GM18867 (cell line): ENCODE results near the gene ZBTB16.

Source experiments
- ATAC-seq: cut with Tn5 transposase; IDR thresholded peaks from one replicate; pipeline ENCODE4 v1.9.1; 2021; ENCODE audit warnings: mild to moderate bottlenecking, moderate library complexity; ENCODE audit not compliant: unreplicated experiment

ZBTB16 gene

DNA sequence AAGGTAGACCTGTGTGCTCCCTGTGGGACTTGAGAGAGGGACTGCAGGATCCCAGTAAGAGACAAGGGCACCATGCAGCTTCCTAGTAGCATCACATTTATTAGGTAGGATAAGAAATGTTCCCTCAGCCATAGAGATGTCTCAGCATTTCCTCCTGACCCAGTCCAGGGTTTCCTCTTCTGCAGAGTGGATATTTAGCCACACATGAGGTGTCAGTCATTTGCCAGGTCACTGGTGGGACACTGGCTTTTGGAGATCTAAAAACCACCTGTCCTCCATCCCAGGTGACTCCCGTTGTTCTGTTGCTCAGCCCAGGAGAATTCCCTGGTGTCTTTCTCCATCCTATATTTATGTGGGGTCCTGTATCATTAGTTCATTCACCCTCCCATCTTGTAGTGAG, 119.1 kb downstream of the ZBTB16 start:
- ATAC-seq = no peak

DNA sequence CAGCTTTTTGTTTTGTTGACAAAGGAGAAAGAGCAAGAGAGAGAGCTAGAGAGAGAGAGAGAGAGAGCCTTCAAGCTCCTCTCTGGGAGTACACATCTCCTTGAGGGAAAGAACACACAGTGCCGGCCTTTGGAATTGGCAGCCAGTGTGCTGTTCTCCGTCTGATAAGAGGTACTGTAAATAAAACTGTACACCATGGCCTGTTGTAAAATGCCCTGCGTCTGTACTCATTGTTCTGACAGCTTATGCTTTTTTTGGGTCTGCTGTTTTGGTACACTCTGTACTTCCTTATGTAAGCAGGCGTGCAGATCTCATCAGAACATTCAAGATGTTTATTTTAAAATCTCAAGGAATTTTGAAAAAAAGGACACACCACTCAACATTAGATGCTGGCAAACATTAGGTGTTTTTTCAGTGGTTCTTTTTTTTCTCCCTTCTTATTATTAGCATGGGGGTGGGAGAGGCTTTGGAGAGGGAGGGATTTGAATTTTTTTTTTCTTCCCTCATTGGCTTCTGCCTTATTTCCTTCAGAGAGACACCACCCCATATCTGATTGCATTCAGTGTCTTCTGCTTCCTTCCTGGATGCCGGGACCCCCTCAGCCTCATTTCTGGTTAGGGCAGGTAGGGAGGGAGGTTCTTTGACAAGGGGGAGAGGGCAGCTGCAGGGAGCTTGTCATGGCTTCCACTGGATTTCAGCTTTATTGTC, 119.9 kb downstream of the ZBTB16 start:
- no peak for ATAC-seq

DNA sequence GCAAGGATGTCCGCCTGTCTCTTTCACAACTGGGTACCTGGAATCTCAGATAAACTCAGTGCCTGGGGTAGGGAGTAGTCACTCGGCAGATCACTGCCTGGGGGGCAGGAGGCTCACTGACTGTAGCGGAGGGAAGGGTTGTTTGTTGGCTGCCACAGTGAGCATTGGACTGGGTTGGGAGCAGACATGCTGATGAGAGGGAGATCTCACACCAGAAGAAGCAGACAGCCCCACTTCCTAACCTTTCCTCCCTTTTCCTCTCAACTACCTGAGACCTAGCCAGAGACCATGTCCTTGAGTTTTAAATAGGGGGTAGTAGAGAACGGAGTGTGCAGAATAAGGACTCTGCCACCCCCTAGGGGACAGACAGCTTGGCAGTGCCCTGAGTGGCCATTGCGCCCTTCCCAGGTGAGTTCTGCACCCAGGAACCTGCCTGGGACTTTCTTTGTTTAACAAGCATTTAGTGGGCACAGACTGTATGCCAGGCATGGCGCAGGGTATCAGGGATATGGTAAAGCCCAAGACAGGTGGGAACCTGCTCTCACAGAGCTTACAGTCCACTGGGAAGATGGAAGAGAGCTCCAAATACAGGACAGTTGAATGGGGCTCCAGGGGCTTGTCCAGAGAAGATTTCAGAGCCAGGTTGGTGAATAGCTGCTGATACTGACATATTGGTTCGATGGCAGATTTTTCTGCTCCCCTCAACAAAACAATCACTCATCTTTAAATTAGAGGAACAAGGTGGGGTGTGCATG, 121.0 kb downstream of the ZBTB16 start:
- ATAC-seq = no peak

DNA sequence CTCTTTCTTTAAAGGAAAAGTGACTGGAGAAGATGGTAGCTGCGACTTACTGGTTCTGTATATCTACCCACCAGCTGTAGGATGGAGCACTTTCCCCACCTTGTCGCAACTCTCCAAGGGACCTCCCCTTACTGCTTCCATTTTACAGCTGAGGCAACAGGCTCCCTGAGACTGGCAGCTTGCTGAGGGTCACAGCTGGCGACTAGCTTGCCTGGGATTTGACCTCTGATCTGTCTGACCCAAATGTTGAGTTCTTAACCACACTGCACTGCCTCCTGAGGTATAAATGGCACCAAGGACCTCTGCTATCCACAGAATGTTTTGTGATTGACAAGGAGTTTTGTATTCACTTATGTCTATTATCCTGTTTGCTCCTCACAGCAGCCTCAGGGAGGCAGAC, 121.7 kb downstream of the ZBTB16 start:
- ATAC-seq = no peak

DNA sequence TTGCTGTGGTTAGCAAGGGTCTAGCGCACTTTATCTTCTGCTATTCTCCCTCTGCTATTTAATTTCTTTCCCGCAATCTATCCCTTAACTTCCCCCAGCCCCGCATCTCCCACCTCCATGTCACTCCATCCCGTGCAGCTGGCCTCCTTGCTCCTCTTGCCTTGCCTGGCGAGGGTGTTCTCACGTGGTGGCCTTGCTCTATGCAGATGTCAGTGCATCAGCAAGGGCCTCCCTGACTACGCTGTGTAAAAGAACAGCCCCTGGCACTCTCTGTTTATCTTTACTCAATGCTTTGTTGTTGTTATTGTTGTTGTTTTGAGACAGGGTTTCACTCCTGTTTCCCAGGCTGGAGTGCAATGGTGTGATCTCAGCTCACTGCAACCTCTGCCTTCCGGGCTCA, 122.2 kb downstream of the ZBTB16 start:
- ATAC-seq = no peak

DNA sequence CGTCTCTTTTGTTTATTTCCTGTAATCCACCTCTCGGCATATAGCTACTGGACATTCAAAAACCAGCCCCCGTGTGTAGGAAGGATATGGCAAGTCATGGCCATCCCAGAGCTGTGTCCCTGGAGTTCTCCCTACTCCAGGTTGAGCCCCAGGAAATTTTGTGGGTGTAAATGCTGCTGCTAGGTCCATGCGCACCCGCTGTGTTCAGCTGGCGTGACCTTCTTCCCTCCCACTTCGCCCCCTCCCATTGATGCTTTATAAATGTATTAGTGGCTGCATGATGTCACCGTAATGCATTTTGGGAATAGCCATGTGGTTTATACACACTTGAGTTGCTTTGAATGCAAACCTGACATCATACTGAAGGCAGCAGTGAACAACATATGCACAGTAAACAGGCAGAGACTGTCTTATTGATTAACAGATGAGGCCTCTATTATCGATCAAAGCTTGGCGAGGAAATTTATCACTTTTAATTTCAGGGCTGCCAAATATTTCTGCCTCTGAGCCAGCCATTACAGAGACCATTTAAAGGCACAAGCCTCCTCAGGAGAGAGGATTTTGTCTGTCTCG, 123.0 kb downstream of the ZBTB16 start:
- ATAC-seq = no peak

DNA sequence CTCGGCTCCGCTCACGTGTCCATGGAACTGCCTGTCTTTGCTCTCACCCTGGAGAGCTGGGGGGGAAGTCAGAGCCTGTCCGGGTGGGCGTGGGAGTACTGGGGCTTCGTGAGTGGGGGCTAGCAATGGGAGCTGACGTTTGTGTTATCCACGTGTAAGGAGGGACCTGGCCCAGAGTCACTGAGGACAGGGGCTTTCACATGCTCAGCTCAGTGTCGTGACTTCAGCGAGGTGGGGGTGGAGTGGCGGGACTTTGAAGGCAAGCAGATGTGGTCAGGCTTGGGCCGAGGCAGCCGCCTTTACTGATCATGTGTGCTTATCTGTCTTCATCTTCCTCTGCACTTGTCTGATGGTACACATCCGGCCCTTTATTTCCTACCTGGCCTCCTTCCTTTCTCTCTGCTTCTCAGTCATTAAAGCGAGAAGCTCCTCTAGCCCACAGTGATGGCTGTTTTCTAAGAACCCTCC, 123.6 kb downstream of the ZBTB16 start:
- ATAC-seq = no peak

DNA sequence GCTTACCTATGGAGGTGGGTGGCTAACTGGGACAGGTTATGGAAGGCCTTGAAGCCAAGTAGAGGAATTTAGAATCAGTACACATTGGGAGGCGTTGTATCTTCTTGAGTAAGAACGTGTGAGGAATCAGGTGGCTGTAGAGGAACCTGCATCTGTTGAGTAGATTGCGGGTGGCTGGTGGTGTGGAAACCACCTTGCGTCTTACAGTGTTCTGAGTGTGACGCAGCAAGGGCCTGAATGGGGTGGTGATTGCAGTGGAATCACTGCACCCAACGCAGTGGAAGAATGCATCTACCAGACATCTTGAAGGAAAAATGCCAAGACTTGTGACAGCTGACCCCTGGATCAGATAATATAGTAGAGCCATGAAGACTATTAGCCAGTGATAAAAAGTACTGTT, 125.9 kb downstream of the ZBTB16 start:
- no peak for ATAC-seq

DNA sequence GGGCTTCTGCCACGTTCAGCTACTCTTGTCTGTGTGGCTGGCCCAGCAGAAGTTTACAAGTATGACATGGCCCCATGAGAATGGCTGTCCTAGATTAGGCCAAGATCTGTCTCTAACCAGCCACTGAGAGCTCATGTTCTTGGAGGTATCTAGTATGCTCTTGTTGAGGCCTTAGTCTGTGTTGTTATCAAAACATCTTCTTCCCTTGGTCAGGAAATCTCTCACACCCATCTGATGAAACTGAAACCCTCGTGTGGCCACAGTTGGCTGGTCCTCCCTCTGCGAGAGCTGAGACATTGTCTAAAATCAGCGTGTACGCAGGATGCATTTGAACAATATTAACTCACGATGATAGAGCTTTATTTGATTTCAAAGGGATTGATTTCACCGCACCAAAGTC, 127.7 kb downstream of the ZBTB16 start:
- ATAC-seq = no peak

DNA sequence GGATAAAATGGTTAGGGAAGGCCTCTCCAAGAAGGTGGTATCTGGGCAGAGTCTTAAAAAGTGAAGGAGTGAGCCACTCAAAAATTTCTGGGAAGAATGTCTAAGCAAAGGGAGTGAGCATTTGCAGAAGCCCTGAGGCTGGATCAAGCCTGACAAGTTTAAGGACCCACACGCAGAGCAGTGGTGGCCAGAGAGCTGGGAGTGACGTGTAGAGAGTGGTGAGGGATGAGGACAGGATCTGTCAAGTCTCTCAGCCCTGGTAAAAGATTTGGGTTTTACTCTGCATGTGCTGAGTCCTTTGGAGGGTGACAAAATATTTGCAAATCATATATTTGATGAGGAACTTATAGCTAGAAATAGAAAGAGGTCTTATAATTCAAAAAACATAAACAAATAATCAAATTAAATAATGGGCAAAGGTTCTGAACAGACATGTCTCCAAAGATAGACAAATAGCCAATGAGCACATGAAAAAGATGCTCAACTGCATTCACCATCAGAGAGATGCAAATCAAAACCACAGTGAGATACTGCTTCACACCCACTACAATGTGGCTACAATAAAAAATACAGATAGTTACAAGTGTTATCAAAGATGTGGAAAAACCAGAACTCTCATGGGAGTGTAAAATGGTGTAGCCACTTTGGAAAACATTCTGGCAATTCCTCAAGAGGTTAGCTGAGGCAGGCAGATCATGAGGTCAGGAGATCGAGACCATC, 129.5 kb downstream of the ZBTB16 start:
- no peak for ATAC-seq

DNA sequence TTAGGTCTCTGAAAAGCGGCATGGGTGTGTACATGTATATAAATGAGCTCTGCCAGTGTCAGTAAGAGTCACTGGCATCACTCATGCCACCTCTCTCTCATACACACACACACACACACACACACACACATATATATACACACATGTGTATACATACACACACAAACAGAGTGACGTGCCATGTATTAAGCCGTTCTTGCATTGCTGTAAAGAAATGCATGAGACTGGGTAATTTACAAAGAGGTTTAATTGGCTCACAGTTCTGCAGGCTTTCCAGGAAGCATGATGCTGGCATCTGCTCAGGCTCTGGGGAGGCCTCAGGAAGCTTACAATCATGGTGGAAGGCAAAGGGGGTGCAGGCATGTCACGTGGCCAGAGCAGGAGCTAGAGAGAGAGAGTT, 131.1 kb downstream of the ZBTB16 start:
- no peak for ATAC-seq

DNA sequence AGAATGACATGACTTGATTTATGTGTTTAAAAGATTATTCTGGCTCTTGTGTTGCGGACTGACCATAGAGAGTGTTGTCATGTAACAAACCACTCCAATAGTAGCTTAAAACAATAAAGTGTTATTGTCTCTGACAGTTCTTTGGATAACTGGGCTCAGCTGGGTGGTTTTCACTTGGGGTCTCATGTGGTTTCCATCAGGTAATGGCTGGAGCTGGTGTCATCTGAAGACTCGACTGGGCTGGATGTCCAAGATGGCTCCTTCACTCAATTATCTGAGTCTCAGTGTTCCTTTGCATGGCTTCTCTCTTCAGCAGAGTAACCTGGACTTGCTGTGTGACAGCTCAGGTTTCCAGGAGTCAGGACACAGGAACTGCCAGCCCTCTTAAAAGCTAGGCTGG, 132.4 kb downstream of the ZBTB16 start:
- ATAC-seq = no peak

DNA sequence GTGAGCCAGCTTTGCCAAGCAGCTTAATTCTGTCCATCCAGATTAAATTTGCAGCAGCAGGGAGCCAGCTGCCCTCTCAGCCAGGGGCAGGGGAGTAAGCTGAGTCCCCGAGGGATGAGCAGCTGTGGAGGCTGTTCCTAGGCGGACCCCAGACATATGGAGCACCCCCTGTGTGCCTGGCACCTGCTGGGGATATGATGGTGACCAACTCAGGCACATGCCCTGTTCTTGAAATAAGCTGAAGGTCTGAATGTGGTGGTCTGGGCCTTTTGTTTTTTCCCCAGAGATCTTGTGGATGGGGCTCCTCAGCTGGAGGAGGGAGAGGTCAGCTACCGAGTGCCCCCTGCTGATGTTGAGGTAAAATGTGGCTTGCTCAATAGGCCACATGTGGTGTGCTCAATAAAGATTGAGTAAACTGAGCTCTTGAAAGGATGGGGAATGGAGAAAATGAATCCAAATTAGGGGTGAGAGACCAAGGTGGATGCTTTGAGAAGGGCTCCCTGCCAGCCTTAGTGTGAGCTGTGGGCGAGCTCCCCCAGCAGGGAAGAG, 133.4 kb downstream of the ZBTB16 start:
- ATAC-seq = no peak

DNA sequence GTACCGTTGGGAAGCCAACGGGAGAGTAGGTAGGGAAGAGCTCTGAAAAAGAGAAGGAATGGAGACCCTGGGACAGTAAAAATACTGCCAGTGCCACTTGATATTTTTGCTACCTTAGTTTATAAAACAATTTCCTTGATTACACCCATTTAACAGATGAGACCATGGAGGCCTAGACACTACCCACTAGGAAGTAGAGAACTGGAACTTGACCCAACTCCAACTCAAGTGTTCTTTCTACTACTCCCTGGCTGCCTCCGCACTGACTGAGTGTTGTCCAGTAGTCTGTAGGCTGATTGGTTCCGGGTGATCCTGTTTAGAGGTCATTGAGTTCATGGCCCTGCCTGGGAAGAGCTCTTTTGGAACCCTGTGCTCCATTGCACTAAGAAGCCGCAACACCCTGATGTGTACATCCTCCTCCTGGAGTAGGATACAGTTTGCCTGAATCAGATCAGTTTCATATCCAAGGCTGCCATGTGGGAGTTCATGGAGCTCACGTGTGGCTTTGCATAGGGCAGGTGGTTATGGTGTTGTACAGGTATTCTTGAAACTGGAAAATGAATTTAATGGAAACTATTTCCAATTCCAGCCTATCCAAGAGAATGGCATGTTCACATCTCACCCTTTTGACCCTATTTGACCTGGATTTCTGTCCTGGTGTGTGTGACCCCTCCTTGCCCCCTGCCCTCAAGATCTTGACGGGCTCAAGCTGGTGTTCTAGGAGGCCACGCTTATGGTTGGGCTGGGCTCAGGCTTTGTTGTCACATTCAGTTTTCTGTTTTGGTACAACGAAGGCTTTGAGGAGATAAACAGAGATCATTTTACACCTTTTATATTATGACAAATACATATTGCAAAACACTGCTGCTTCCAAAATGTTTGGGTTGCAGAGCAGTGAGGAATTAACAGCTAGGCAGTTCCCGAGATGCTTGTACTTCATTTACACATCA, 134.5 kb downstream of the ZBTB16 start:
- no peak for ATAC-seq

DNA sequence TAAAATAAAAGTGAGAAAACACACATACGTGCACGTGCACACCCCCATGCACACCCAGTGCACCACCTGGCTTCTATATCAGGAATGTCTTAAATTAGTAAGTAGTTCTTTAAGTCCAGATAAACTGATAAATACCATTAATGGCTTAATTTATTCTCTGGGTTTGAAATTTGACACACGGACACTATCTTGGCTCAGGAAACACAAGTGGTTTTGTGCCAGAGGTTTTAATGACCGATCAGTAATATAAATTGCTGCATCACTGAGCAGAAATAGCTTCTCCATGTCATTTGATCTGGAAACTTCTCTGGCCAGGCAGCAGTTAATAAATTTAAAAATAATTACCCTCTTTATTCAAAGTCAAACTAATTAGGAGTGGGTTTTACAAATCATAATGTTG, 135.2 kb downstream of the ZBTB16 start:
- no peak for ATAC-seq

DNA sequence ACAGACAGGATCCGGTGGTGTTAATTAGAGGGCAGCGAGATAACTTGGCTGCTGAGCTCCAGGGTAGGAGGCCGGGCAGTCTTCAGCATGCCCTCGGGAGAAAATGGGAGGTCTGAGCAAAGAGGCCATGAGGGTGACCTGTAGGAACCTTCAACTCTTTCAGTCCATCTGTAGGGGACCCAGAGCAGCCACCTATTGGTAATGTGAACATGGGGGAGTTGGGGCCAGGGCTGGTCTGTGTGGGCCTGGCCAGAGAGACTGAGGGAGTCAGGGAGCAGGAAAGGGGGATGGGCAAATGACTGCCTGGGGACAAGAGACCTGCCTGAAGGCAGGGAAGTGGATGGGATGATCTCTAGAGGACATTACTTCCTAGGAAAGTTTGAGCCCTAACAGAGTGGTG, 135.6 kb downstream of the ZBTB16 start:
- no peak for ATAC-seq

DNA sequence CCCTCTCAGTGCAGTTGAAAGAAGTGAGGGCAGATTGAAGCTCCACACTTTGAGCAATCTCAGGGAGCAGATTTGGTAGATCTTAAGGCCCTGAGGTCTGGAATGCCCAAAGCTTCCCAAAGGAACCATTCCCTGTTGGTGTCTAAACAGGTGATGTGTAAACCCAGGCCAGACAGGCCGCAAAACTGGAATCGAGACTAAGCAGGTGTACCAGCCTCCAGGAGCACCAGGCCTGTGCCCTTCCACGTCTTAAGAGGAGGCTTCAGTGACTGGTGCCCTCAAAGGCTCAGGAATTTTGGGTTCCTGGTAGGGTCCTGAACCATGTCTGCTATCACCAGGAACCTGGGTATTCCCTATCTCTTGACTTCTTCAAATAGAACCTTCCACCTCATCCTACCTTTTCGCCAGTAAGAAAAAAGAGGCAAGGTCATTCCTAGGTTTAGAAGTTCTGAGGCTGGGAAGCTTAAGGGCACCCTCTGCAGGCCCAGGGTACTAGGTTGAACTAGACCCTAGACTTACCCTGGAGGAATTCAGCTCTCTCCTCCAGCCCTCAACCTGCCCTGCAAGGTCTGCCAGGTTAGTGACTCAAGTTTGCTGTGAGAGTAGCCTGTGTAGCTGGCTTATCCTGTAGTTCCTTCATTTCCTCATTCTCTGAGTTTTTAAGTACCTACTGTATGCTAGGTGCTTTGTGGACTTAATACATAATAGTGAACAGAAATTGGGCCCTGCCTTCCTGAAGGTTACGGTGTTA, 136.6 kb downstream of the ZBTB16 start:
- ATAC-seq = no peak

DNA sequence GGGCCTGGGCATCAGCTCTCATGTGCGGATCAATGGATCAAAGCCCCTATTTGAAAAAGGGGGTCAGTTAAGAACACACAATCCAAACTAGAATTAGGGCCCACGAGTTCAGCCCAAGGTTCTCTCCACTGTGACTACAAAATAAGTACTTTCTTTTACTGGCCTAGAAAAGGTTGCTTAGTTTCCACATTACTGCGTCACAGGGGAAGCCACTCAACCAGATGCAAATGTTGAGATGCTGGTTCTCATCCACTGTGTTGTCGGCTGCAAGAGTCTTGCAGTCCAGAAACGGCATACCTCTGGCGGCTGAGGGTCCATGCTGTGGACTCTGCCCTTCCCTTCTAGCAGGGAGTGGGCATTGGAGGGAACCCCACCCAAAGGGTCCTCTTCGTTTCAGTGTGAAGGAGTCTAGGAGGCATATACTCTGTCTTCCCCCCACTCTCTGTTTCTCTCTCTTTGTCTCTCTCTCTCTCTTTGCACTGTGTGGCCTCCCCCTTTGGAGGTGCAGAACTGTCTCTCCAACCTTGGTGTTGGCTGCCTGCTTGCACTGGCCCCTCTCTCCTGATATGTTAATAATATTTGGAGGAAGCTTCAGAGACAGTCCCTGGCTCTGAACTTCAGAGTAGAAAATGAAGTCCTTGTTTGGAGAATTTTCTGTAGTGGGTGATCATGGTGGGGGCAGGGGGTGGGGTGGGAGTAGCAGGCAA, 137.6 kb downstream of the ZBTB16 start:
- ATAC-seq = peak; percentile 46
